Mucosa of rectum (tissue), 2 donors: ENCODE measurements around the gene APBB1IP.

ENCODE experiments used
- H3K27ac ChIP-seq, 2 donors: one replicate each; pipeline ENCODE4 v1.7.0; 2013; ENCODE audit warnings: inconsistent platforms in 2 of 2, low read depth in 2 of 2, low read length in 2 of 2
- H3K27me3 ChIP-seq, 2 donors: one replicate each; pipeline ENCODE4 v1.7.0; 2013; ENCODE audit warnings: low read length in 2 of 2; ENCODE audit not compliant: control insufficient read depth in 2 of 2, insufficient read depth in 2 of 2
- H3K36me3 ChIP-seq, 2 donors: one replicate each; pipeline ENCODE4 v1.7.0; 2013; ENCODE audit warnings: low read length in 2 of 2; ENCODE audit not compliant: control insufficient read depth in 2 of 2, insufficient read depth in 2 of 2
- H3K4me1 ChIP-seq, 2 donors: one replicate each; pipeline ENCODE4 v1.7.0; 2013; ENCODE audit warnings: low read length in 2 of 2, mild to moderate bottlenecking in 1 of 2; ENCODE audit not compliant: control insufficient read depth in 2 of 2, insufficient read depth in 2 of 2
- H3K4me3 ChIP-seq, 2 donors: one replicate each; pipeline ENCODE4 v1.7.0; 2013; ENCODE audit warnings: low read length in 2 of 2
- H3K9ac ChIP-seq, 2 donors: one replicate each; pipeline ENCODE4 v1.7.0; 2013; ENCODE audit warnings: low read length in 2 of 2, low read depth in 1 of 2, mild to moderate bottlenecking in 1 of 2
- H3K9me3 ChIP-seq, 2 donors: one replicate each; pipeline ENCODE4 v1.7.0; 2013; ENCODE audit warnings: low read length in 2 of 2; ENCODE audit not compliant: control insufficient read depth in 2 of 2
- donor health status: healthy.
- donor health status: Normal muscosa, but diverticular disease.

APBB1IP gene

GRCh38 chr10:26543567-26544306 is 105.6 kb downstream of the APBB1IP start:
- H3K4me3 ChIP-seq = no peak overlapping the region
- H3K27ac ChIP-seq = no peak overlapping the region
- H3K9ac ChIP-seq = no peak overlapping the region
- H3K4me1 ChIP-seq = no peaks in the 10 kb centered on the region
- H3K36me3 ChIP-seq = peaks cover 0 to 3% of the 10 kb centered on the region in 2 donors
- no peaks in the 10 kb centered on the region for H3K27me3 ChIP-seq
- H3K9me3 ChIP-seq = no peaks in the 10 kb centered on the region

GRCh38 chr10:26544932-26545331 is 106.8 kb downstream of the APBB1IP start:
- Histone ChIP-seq H3K9ac (no peak overlapping the region), H3K27ac (no peak overlapping the region), H3K4me1 (no peaks in the 10 kb centered on the region), H3K4me3 (no peak overlapping the region), H3K9me3 (no peaks in the 10 kb centered on the region), H3K36me3 (peaks cover 0 to 3% of the 10 kb centered on the region in 2 donors), H3K27me3 (no peaks in the 10 kb centered on the region)

GRCh38 chr10:26550774-26551526 is 112.8 kb downstream of the APBB1IP start:
- peaks cover 0 to 3% of the 10 kb centered on the region in 2 donors for H3K27me3 ChIP-seq
- H3K9ac ChIP-seq = no peak overlapping the region
- H3K9me3 ChIP-seq = no peaks in the 10 kb centered on the region
- H3K36me3 ChIP-seq = peaks cover 0 to 3% of the 10 kb centered on the region in 2 donors
- no peak overlapping the region for H3K27ac ChIP-seq
- H3K4me1 ChIP-seq = no peaks in the 10 kb centered on the region
- H3K4me3 ChIP-seq = no peak overlapping the region

GRCh38 chr10:26554246-26554645 is 116.1 kb downstream of the APBB1IP start:
- Histone ChIP-seq H3K4me1 (peaks cover 0 to 3% of the 10 kb centered on the region in 2 donors), H3K4me3 (no peak overlapping the region), H3K27me3 (peaks cover 0 to 3% of the 10 kb centered on the region in 2 donors), H3K9me3 (no peaks in the 10 kb centered on the region), H3K36me3 (peaks cover 0 to 3% of the 10 kb centered on the region in 2 donors), H3K27ac (no peak overlapping the region), H3K9ac (no peak overlapping the region)

GRCh38 chr10:26555719-26556368 is 117.7 kb downstream of the APBB1IP start:
- H3K27me3 ChIP-seq = peaks cover 0 to 3% of the 10 kb centered on the region in 2 donors
- H3K9me3 ChIP-seq = no peaks in the 10 kb centered on the region
- H3K27ac ChIP-seq = no peak overlapping the region

GRCh38 chr10:26556748-26557640 is 118.9 kb downstream of the APBB1IP start:
- Histone ChIP-seq H3K27ac (no peak overlapping the region), H3K9me3 (no peaks in the 10 kb centered on the region), H3K4me1 (peaks cover 0 to 3% of the 10 kb centered on the region in 2 donors), H3K4me3 (no peak overlapping the region), H3K9ac (no peak overlapping the region), H3K36me3 (peaks cover 0 to 2% of the 10 kb centered on the region in 2 donors), H3K27me3 (peaks cover 0 to 3% of the 10 kb centered on the region in 2 donors)

More at GRCh38 chr10:26555719-26556368, 117.7 kb downstream of the APBB1IP start:
- peaks cover 0 to 3% of the 10 kb centered on the region in 2 donors for H3K4me1 ChIP-seq
- H3K9ac ChIP-seq = no peak overlapping the region
- H3K36me3 ChIP-seq = peaks cover 0 to 3% of the 10 kb centered on the region in 2 donors
- no peak overlapping the region for H3K4me3 ChIP-seq

GRCh38 chr10:26557641-26558014 is 119.5 kb downstream of the APBB1IP start:
- Histone ChIP-seq H3K27ac (no peak overlapping the region), H3K9ac (no peak overlapping the region), H3K9me3 (no peaks in the 10 kb centered on the region), H3K4me1 (peaks cover 0 to 3% of the 10 kb centered on the region in 2 donors), H3K4me3 (no peak overlapping the region), H3K27me3 (peaks cover 0 to 3% of the 10 kb centered on the region in 2 donors), H3K36me3 (peaks cover 0 to 6% of the 10 kb centered on the region in 2 donors)

- H3K36me3 ChIP-seq = peaks cover 0 to 3% of the 10 kb centered on the region in 2 donors
- peaks cover 3 to 8% of the 10 kb centered on the region in 2 donors for H3K27me3 ChIP-seq
- no peak overlapping the region for H3K9ac ChIP-seq
- H3K4me3 ChIP-seq = no peak overlapping the region
- H3K27ac ChIP-seq = no peak overlapping the region
- no peaks in the 10 kb centered on the region for H3K4me1 ChIP-seq
- H3K9me3 ChIP-seq = peaks cover 0 to 2% of the 10 kb centered on the region in 2 donors
Measured at GRCh38 chr10:26566525-26567350, 128.6 kb downstream of the APBB1IP start.

- no peak overlapping the region for H3K9ac ChIP-seq
- peaks cover 0 to 2% of the 10 kb centered on the region in 2 donors for H3K9me3 ChIP-seq
- no peak overlapping the region for H3K27ac ChIP-seq
- H3K27me3 ChIP-seq = peaks cover 3 to 8% of the 10 kb centered on the region in 2 donors
- H3K4me3 ChIP-seq = no peak overlapping the region
- H3K36me3 ChIP-seq = peaks cover 0 to 2% of the 10 kb centered on the region in 2 donors
- no peaks in the 10 kb centered on the region for H3K4me1 ChIP-seq
Measured at GRCh38 chr10:26567351-26567721, 129.2 kb downstream of the APBB1IP start.
